NCI-H1436 (cell line): ENCODE results near the gene FAF1.
"Not testable (repeated sequence)": the region's sequence is repeated elsewhere in the genome, so short reads cannot be mapped to it uniquely, and the experiment has no call there.

Experiments
- DNase-seq: peaks from one replicate; lab custom pipeline; 2025; lab: John Stamatoyannopoulos, UW

FAF1 gene

DNA sequence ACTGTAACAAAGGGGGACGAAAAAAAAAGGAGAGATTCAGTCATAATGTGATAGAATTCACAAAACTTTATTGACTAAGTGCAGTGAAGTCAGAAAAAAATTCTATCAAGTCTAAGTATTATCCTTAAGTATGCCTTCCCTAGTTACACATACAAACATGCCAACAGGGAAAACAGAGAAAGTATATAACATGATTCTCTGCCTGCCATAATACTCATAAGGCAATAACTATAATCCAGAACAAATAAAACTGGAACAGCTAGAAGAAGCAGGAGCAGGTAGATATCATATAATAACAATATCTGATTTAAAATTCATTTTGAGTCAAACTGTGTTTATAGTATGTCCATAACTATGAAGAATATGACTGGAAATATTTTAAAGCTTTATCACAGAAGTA, 184.3 kb downstream of the FAF1 start:
- no peak for DNase-seq

DNA sequence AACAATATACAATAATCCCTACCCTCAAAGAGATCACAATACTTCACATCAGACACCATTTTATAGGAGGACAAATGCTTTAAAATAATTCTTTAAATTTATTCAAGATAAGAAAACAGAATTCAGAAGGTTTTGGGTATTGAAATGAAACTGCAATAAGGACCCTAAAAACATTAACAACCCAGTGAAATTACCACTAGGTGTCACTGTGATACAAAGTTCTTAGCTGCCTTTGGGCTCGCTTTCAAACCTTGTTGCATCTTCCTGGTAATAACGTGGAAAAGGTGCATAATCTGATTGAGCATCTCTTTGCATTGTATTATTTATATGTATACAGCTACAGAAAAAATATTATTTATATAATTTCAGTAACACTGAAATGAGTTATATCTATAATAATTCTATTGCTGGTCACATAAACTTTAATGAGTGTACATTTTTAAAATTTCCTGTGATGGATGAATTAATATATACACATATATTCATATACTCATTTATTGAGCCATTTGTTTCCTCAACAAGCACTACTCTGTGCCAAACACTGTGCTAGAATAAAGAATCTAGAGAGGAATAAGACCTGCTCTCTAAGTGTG, 185.2 kb downstream of the FAF1 start:
- peak; percentile 71 for DNase-seq

DNA sequence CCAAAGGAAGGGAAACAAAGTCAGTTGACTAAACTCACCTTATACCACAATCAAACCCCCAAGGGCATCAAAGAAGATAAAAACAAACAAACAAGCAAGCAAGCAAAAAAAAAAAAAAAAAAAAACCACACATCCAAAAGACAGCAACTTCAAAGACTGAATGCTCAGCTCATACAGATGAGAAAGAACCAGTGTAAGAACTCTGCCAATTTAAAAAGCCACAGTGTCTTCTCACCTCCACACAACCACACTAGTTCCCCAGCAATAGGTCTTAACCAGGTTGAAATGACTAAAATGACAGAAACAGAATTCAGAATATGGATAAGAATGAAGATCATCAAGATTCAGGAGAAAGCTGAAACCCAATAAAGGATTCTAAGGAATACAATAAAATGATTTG, 193.4 kb downstream of the FAF1 start:
- no peak for DNase-seq

DNA sequence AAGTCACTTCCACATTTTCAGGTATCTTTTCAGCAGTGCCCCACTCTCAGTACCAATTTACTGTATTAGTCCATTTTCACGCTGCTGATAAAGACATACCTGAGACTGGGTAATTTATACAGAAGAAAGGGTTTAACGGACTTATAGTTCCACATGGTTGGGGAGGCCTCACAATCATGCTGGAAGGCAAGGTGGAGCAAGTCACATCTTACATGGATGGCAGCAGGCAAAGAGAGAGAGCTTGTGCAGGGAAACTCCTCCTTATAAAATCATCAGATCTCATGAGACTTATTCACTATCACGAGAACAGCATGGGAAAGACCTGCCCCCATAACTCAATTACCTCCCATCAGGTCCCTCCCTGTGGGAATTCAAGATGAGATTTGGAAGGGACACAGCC, 203.5 kb downstream of the FAF1 start:
- DNase-seq = not testable (repeated sequence)

DNA sequence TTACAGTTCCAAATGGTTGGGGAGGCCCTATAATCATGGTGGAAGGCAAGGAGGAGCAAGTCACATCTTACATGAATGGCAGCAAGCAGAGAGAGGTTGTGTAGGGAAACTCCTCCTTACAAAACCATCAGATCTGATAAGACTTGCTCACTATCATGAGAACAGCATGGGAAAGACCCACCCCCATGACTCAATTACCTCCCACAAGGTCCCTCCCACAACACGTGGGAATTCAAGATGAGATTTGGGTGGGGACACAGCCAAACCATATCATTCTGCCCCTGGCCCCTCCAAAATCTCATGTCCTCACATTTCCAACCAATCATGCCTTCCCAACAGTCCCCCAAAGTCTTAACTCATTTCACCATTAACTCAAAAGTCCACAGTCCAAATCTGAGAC, 205.3 kb downstream of the FAF1 start:
- not testable (repeated sequence) for DNase-seq

DNA sequence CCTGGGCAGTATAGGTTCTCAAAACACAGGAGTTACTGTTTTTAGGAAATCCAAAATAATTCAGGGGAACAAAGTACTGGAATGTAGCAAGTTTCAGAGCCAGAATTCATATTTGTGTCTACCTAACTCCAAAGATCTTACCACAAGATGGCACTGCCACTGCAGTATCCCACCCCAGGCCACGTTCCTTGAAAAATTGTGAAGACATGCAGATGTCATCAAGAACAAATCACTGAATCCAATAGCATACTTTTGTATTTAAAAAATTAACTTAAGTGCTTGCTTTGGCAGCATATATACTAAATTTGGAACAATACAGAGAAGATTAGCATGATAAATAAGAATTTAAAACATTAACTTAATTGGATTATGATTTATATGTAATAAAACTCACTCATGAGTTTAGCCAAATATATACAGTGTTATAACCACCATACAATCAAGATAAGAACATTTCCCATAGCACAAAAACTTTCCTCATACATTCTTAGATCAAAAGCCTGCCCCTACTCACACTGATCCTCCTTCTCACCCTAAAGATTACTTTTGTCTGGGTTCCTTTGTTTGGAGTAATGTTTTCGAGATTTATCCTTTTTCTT, 209.9 kb downstream of the FAF1 start:
- DNase-seq = peak; percentile 9

DNA sequence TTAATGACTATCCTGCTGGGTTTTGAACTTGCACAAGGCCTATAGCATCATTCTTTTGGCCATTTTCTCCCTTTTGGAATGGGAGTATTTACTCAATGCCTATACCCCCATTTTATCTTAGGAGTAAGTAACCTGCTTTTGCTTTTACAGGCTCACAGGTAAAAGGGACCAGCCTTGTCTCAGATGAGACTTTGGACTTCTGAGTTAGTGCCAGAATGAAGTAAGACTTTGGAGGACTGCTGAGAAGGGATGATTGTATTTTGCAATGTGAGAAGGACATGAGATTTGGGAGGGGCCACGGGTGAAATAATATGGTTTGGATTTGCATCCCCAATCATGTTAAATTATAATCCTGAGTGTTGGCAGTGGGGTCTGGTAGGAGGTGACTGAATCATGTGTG, 212.7 kb downstream of the FAF1 start:
- DNase-seq = no peak

DNA sequence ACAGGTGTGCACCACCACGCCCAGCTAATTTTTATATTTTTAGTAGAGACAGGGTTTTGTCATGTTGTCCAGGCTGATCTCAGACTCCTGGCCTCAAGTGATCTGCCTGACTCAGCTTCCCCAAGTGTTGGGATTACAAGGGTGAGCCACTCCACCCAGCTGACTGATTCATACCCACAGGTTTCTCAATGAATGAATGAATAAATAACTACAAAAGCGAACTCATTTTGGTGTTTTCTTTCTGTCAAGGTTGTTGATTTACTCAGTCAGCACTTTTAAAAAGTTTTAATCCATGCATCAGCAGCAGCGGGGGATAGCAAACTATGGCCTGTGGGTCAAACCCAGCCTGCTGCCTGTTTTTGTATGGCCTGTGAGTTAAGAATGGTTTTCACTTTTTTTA, 217.5 kb downstream of the FAF1 start:
- DNase-seq = no peak

DNA sequence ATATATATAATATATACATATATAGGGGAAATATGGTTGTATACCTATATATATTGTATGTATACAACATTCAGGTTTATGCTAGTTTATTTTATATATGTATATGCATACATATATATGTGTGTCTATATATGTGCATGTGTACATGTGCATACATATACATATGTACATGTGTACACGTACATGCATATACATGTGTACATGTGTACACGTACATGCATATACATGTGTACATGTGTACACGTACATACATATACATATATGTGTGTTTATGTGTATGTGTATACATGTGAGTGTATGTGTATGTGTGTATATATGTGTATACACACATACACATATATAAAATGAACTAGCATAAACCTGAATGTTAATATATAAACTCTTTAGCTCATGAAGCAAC, 220.9 kb downstream of the FAF1 start:
- DNase-seq = no peak

DNA sequence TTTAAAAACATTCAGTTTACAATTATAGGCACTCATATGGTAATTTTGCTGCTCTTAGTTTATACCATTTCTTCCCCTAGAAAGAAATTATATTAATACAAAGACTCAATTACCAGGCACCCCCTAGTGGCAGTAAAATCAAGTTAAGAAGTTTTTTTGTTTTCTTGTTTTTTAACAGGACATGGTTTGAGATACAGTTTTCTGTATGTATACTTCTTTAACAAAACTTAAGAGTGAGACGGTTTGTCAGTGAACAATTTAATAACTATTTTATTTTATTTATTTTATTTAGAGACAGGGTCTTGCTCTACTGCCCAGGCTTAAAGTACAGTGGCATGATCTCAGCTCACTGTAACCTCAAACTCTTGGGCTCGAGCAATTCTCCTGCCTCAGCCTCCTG, 224.6 kb downstream of the FAF1 start:
- DNase-seq = peak; percentile 13

DNA sequence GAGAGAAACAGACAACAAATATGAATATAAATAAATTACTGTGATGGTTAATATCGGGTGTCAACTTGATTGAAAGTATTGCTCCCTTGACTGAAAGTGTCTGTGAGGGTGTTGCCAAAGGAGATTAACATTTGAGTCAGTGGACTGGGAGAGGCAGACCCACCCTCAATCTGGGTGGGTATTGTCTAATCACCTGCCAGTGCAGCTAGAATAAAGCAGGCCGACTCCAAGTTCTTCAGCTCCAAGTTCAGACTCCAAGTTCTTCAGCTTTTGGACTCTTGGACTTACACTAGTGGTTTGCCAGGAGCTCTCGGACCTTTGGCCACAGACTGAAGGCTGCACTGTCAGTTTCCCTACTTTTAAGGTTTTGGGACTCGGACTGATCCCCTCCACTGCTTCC, 232.5 kb downstream of the FAF1 start:
- not testable (repeated sequence) for DNase-seq

DNA sequence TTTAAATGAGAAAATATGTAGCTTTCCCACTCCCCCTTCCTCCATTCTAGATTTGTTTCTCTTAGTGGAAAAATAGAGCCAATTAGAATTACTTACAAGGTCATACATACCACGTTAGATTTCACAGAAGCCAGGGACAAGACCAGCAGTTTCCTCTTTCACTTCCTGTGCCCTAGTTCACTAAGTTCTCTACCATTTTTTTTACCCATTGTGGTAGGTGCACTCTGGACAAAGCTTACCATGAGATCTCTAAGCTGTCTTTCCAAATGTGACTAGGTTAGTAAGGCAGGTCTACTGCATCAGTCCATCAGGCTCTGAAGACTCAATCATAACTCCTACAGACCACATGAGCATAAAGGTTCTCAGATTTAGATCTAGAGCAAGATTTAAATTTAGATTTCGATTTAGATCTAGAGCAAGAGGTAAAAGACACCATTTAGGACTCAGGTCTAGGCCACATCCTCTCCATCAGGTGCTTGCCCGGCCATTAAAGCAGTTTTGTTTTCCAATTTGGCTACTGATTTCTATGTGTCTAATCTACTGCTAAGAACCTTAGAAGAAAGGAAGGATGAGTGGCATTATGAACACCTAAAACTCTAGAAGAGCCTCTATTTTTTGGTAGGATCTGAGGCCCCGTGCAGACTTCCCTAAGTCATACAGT, 235.3 kb downstream of the FAF1 start:
- no peak for DNase-seq

DNA sequence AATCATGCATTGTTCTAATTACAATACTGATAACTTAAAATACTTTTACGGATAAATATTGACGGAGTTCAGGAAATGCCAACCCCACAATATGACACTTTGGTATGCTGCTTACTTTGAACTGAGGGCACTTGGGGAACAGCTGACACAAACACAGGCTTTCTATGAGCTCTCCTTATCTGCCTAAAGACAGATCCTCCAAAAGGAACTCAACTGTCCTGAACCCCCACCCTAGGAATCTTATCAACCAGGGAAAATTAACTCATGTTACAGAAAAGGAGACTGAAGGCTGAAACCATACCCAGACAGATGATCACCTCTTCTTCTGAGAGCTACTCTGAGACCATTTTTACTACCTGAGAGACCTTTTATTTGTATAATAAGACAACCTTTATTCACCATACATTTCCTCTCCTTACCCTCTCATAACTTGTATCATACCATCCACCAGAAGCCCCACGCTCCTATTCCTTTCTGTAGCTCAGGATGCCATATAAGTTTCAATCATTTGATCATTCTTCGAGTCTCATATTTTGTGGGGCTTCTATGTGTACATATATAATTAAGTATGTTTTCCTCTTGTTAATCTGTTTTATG, 239.5 kb downstream of the FAF1 start:
- no peak for DNase-seq

DNA sequence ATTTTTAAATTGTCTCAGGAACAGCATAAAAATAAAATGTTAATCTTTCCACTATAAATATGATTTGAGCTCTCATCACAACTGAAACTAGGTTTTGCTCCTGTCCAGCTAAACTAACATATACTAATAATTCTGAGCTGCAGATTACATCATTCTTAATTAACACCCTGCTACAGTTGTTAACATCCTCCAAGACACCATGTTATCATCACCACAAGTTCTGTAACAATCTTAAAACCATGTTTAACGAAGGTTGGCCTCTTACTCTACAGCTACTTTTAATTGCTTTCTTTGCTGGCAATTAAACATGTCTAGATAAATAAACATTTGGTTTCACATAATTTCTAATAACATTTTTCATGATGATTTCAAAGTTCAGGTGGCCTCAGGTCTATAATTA, 240.9 kb downstream of the FAF1 start:
- DNase-seq = no peak

DNA sequence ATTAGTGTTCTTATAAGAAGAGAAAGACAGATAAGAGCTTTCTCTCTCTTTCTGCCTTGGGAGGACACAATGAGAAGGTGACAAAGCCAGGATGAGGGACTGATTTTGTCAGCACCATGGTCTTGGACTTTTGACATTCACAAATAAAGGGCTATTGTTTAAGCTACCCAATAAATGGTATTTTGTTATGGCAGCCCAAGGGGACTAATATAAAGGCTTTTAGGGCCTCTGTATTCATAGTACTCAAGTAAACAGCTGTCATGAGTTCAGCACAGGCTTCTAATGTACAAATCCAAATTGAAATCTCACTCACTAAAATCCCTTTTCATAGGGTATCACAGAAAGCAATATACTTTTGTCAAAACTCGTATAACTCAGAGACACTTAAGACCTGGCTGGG, 242.7 kb downstream of the FAF1 start:
- no peak for DNase-seq

DNA sequence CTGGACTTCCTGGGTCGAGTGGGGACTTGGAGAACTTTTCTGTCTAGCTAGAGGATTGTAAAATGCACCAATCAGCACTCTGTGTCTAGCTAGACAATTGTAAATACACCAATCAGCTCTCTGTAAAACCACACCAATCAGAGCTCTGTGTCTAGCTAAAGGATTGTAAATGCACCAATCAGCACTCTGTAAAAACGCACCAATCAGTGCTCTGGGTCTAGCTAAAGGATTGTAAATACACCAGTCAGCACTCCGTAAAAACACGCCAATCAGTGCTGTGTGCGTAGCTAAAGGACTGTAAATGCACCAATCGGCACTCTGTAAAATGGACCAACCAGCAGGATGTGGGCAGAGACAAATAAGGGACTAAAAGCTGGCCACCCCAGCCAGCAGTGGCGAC, 243.6 kb downstream of the FAF1 start:
- not testable (repeated sequence) for DNase-seq

DNA sequence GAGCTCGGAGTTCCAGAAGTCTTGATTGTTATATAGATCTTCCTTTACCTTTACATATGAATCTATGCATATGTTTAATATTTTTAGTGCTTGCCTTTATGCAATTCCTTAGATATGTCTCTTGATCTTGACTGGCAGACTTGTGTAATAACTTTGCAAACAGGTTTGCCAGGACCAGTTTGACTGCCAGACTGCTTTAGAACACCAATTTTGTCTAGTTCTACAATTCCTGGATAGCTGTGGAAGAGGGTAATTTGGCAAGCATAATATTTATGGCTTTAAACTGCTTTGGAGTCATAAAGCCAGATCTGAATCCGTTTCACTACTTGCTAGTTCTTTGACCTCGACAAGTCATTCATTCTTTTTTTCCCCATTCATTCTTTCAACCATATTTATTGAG, 250.0 kb downstream of the FAF1 start:
- DNase-seq = no peak

DNA sequence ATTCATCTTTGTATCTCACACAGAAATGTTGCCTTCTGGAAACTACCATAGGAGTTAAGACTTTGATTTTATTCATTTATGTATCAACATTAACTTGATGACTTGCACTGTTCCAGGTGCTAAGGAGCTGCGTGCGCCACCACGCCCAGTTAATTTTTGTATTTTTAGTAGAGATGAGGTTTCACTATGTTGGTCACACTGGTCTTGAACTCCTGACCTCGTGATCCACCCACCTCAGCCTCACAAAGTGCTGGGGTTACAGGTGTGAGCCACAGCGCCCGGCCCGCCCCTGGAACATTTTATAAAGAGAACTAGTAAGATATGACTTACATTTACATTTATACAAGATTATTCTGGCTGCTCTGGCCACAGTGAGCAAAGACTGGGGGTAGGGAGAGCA, 252.2 kb downstream of the FAF1 start:
- DNase-seq = no peak

DNA sequence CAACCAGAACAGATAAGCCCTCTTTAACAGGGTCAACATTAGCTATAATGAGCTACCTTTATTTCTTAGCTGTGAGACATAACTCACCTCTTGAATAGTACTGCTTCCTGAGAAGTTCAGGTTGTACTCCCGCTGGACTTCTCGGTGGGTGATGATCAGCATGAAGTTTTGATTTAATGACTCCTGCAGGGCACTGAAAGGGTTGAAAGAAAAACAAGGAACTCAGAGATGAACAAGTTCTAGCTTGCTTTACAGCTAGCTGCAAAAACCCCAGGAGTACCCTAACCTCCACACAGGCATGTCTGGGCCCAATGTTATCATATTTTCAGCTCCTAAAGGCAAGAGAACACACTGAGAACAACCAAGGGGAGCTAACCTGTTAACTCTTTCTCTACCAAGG, 254.4 kb downstream of the FAF1 start:
- no peak for DNase-seq

DNA sequence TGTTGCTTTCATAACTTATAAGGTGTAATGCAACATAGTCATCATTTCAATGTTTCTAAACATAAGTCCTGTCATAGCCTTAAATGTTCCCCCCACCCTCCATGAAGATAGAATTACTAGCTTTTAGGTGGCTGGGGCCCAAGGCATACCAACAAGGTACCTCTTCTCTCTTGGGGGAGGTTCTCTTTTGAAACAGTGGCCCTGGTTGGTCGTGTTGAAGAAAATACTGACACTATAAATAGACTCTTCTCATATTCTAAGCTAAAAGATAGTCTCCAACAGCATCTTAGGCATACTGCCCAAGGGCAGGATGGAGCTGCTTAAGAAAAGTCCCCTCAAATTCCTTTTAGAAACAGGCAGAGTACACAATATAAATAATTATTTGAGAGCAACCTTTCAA, 255.0 kb downstream of the FAF1 start:
- DNase-seq = no peak

DNA sequence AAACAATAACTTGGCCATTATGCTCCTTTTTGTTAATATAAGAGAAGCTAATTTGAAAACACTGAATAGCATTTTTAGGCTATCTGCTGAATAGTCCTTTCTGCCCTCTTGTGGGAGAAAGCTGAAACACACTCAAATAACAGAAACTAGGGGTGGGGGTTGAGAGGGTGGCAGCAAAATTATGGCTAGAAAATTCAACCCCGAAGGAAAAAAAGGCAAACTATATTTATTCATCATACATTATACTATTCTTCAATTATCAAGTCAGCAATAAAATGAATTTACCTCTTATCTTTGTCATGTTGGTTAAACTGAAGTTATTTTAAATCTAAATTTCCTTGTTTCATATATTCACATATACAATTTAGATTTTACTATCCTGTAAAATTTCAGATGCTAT, 255.9 kb downstream of the FAF1 start:
- peak; percentile 57 for DNase-seq

DNA sequence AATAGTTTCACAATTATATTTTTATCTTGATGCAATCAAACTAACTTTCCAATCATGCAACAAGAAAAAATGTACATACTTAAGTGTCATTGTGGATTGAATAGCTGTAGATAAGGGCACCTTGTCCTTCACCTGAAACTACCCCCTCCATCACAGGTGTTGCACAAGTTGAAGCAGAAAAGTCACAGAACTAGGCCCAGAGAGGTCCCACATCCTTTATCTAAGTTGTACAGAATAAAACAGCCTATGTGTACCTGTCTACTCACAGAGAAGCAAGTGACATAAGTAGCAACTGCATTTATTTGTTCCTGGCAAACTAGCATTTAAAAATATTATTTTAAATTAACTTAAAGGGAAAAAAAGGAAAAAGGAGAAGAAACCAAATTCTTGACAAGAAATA, 256.8 kb downstream of the FAF1 start:
- no peak for DNase-seq

DNA sequence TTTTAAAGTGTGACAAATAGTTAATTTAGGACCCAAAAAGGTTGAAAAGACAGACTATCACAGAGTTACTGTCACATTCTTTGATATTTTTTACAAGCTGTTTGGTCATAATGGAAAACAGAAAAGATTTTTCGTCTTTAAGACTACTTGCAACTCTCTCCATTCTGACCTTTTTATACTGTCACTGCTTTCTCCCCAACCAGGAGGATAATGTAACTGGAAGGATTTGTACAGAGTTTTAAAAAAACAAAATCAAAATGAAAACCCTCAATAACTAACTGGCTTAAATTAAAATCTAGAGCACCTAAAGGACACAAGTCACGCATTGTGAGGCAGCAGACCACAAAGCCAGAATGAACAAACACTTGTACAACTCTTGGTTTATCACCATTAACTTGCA, 257.7 kb downstream of the FAF1 start:
- DNase-seq = no peak
